ENCODE data around the gene RRP8. TPM values are rescaled to one million over a fixed set of nuclear protein-coding genes. Genes with fewer than 3 reads are reported as not detected.

The RRP8 gene
- total RNA-seq, 1 experiment from 2014 or later = 16.0 TPM

GRCh38 chr11:6556139-6556949 is 47.1 kb downstream of the RRP8 start:
- Mint-ChIP-seq H3K4me3 (no peak overlapping the region), H3K4me1 (no peaks in the 10 kb centered on the region), H3K36me3 (ENCODE audit: insufficient read depth in 1 of 3, low read depth in 3 of 3) (no peaks in the 10 kb centered on the region), H3K27me3 (ENCODE audit: low read depth) (no peaks in the 10 kb centered on the region; the same call in none of the 2 replicates), H3K9me3 (no peaks in the 10 kb centered on the region), H3K27ac (0 out of 7 replicates have a peak overlapping the region, but pooled peaks of 1 of the 3 experiments have one; percentile 19)
- Histone ChIP-seq H3K4me1 (ENCODE audit: insufficient read depth, low read length) (no peaks in the 10 kb centered on the region), H3K79me1 (ENCODE audit: insufficient read depth, low read depth, low read length, poor library complexity, severe bottlenecking) (no peaks in the 10 kb centered on the region), H3K27ac (ENCODE audit: insufficient read length, low read depth, low read length) (no peak overlapping the region), H3K18ac (ENCODE audit: insufficient read length, low read depth, low read length) (no peak overlapping the region), H2AK5ac (ENCODE audit: insufficient read length, low read length) (no peak overlapping the region), H4K5ac (ENCODE audit: insufficient read length, low read depth, low read length) (no peak overlapping the region), H3K56ac (ENCODE audit: insufficient read length, low read depth, low read length) (no peak overlapping the region), H3K9me3 (ENCODE audit: control insufficient read depth, low read depth, low read length) (no peaks in the 10 kb centered on the region), H4K91ac (ENCODE audit: insufficient read length, low read depth, low read length) (no peak overlapping the region), H2BK20ac (ENCODE audit: low read depth, low read length, poor library complexity, severe bottlenecking) (no peak overlapping the region), H3K4ac (ENCODE audit: low read depth, low read length) (no peak overlapping the region), H3K27me3 (ENCODE audit: insufficient read depth, low read length) (no peaks in the 10 kb centered on the region), H2BK15ac (ENCODE audit: low read depth, low read length) (no peak overlapping the region), H3K23me2 (ENCODE audit: insufficient read length, low read depth, low read length, poor library complexity, severe bottlenecking) (no peaks in the 10 kb centered on the region), H4K20me1 (ENCODE audit: control insufficient read depth, insufficient read depth, insufficient read length) (no peaks in the 10 kb centered on the region), H3K4me2 (ENCODE audit: insufficient read depth, insufficient read length, low read length) (no peak overlapping the region), H3K9ac (ENCODE audit: extremely low read depth, insufficient read length, low read length) (no peak overlapping the region), H3T11ph (ENCODE audit: low read length) (no peak overlapping the region), H3K14ac (ENCODE audit: insufficient read depth, low read length) (no peak overlapping the region), H2BK120ac (ENCODE audit: low read depth, low read length, poor library complexity, severe bottlenecking) (no peak overlapping the region), H2BK5ac (ENCODE audit: insufficient read length, low read length) (no peak overlapping the region), H3K79me2 (ENCODE audit: insufficient read depth, low read length) (no peaks in the 10 kb centered on the region), H2AFZ (ENCODE audit: low read length) (no peak overlapping the region), H2BK12ac (ENCODE audit: insufficient read length, low read depth, low read length) (no peak overlapping the region), H4K8ac (replicated peaks; ENCODE audit: insufficient read length, low read depth, low read length) (no peak overlapping the region), H3K23ac (ENCODE audit: insufficient read length, low read depth, low read length) (no peak overlapping the region)
- DNase-seq = no peak
- no peak for TF ChIP-seq CTCF (conservative IDR thresholded peaks at IDR 0.05)
- no CpG with 5 or more reads among the region's 11 CpGs for WGBS (ENCODE audit: extremely low coverage, insufficient read length, low lambda C conversion rate)
